NCI-H748 (cell line): Measurements from ENCODE around the gene KCNJ2.

Experiments used
- DNase-seq: peaks from one replicate; lab custom pipeline; 2025; ENCODE audit not compliant: unreplicated experiment; lab: John Stamatoyannopoulos, UW

The KCNJ2 gene

GRCh38 chr17:70202840-70203239, 33.5 kb downstream of the KCNJ2 start:
- no peak for DNase-seq

GRCh38 chr17:70204431-70204830, 35.1 kb downstream of the KCNJ2 start:
- no peak for DNase-seq

GRCh38 chr17:70205401-70205800, 36.1 kb downstream of the KCNJ2 start:
- no peak for DNase-seq

- no peak for DNase-seq
These were observed 37.2 kb downstream of the KCNJ2 start for GRCh38 chr17:70206361-70207010.

GRCh38 chr17:70207184-70207583, 37.9 kb downstream of the KCNJ2 start:
- no peak for DNase-seq

- no peak for DNase-seq
These were observed 38.9 kb downstream of the KCNJ2 start for GRCh38 chr17:70208080-70208794.

GRCh38 chr17:70208825-70209555, 39.7 kb downstream of the KCNJ2 start:
- peak; percentile 18 for DNase-seq

GRCh38 chr17:70215656-70216055, 46.3 kb downstream of the KCNJ2 start:
- no peak for DNase-seq

GRCh38 chr17:70217571-70217970, 48.2 kb downstream of the KCNJ2 start:
- no peak for DNase-seq

- DNase-seq: no peak
These were observed 55.9 kb downstream of the KCNJ2 start for GRCh38 chr17:70225276-70225675.
